Stimulated activated CD4-positive, alpha-beta T cell treated with anti-CD3 and anti-CD28 coated beads, Interleukin-4, amount 100 ng/mL, for 24 hours (primary cell): ENCODE measurements around the gene CEBPA.

Source experiments
- DNase-seq: peaks from one replicate; pipeline ENCODE4 v3.0.0-alpha.2; 2020

Gene CEBPA

GRCh38 chr19:33302175-33302973, at the start of gene CEBPA:
Gene CEBPA (minus strand): TSS chr19:33302534. CDS start chr19:33302414, 120 bp downstream.
- peak; percentile 56 for DNase-seq

- no peak for DNase-seq
These were observed 48.4 kb upstream of the CEBPA start for GRCh38 chr19:33350538-33351309.

DNA sequence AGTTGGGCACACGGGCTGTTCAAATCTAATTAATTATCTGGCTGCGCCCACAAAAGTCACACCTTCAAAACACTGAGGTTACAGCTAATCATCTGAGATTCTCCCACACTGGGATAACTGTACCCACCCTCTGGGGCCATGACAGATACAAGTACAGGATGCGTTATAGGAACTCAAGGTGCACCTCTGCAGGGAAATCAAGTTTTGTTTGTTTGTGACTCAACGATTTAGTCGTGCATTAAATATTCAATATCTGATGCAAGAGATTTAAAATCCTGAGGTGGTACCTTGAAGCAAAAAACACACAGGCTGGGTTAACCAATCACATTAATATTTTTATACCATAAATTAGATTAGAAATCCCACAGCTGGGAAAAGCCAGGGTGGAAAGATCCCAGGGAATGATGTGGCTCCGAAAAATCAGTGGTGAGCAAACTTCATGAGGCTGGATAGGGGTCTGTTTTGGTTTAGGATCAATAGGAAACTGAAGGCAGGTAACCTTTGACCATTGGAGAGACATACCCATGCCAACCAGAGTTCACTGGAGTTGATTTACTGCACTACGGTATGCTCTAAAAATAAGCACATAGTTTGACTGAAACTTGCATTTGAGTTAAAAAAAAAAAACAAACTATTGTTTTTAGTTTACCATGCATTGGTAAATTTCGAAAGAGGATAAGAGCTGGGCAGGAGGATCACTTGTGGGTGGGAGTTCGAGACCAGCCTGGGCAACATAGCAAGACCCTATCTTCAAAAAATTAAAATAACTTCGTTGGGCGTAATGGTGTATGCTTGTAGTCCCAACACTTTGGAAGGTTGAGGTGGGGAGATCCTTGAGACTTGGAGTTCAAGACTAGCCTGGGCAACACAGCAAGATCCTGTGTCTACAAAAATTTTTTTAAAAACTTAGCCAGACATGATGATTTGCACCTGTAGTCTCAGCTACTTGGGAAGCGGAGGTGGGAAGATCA, 47.3 kb upstream of the CEBPA start:
- DNase-seq, result no peak

DNA sequence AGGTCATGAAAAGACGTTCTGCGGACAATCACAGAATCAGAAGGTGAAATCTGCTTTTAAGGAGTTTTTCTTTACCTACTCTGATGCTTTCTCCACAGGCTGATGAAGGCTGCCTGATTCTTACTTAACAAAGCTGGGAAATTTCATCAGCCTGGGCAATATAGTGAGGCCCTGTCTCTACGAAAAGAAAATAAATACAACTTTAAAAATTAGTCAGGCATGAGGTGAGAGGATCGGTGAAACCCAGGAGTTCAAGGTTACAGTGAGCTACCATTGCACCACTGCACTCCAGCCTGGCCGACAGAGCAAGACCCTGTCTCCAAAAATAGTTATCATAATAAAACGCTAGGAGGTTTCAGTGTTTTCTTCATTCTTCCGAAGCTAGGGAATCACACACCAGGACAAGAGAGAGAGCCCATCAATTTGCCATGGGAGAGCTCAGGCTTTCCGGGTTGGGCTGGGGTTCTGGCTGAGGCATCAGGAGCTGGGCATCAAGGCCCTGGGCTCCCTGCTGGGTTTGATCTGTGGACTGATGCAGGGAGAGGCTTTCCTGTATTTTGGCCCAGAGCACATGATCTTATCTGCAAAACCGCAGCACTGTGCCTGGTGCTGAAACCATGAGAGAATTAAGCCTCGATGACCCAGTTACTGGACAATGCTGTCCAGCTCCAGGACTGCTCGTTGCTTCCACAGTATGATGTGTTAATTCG, 46.1 kb upstream of the CEBPA start:
- DNase-seq, result no peak

GRCh38 chr19:33347300-33347699, 45.0 kb upstream of the CEBPA start:
- DNase-seq, result no peak

- DNase-seq, result no peak
These were observed 44.3 kb upstream of the CEBPA start for GRCh38 chr19:33346665-33347064.

DNA sequence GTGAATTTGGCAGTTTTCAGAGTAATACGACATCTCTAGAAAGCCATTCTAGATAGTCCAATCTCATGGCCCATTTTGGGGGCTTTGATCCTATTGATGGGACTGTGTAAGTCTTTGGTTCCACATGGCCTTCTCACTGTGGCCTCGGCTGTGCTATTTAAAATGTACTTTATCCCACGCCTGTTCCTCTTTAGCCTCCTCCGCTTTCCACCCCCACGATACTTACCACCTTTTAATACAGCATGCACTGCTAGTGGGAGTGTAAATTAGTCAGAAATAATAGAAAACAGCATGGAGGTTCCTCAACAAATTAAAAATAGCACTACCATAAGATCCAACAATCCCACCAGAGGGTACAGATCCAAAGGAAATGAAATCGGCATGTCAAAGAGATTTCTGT, 42.8 kb upstream of the CEBPA start:
- DNase-seq, result no peak

DNA sequence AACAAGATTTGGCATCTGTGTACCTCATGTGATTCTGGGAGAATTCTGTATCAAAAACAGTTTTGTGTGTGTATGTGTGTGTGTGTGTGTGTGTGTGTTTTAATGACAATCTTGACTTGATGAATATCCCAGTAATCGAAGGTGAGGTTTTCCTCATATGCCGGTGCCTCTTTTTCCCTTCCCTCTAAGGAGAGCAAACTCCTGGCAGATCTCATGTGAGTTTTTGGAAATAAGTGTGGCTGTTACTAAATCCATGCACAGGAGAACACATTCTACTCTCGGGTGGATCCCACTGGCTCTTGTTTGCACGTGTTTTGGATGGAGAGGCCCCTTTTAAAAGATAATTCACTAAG, 42.2 kb upstream of the CEBPA start:
- no peak for DNase-seq

- DNase-seq, result no peak
These were observed 41.7 kb upstream of the CEBPA start for GRCh38 chr19:33343859-33344572.

GRCh38 chr19:33343301-33343700, 41.0 kb upstream of the CEBPA start:
- no peak for DNase-seq

- no peak for DNase-seq
These were observed 38.7 kb upstream of the CEBPA start for GRCh38 chr19:33340991-33341390.

DNA sequence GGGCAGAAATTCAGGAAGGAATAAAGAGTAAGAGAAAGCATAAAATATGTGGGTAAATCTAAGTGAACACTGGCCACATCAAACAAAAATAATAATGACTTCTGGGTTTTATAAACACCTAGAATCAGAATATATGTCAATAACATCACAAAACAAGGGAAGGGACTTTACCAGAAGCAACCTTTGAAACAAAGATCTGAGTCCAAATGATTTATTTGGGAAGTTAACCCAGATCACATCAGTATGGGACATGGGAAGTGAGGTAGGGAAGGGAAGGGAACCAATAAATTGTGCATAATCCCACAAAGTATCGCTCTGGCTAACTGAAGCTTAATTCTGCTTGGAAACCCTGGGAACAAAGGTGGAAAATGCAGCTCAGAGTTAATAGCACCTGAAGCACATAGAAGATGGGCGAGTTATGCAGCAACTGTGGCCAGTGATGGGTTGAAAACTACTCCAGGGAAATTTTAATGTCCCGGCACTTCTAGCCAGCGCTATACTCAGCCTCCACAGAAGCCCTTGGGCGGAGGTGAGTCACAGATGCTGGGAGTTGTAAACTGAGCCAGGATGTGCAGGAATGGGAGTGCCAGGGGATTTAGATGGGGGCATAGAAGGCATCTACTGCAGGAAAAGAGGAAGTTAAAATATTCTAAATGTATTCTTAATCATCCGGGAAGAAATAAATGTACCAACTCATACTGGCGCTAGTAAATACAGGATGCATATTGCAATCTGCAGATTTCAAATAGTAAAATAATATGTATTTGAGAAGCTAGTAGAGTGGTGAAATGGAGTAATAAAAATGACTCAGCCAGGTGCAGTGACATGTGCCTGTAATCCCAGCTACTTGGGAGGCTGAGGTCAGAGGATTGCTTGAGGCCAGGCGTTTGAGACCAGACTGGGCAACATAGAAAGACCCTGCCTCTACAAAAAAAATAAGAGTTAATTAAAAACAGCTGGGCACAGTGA, 37.0 kb upstream of the CEBPA start:
- no peak for DNase-seq

- DNase-seq, result no peak
These were observed 33.1 kb upstream of the CEBPA start for GRCh38 chr19:33335446-33335845.

DNA sequence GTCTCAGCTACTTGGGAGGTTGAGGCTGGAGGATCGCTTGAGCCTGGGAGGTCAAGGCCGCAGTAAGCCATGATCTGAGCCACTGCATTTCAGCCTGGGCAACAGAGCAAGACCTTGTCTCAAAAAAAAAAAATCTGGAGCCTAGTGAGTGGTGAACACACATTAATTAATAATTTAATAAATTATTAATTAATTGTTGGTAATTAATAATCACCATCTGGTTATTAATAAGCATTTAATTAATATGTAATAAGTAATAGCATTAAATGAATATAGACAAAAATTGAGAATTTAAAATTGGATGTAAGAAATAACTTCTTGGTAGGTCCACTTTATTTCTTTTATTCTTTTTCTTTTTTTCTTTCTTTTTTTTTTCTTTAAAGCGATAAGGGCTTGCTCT, 31.9 kb upstream of the CEBPA start:
- no peak for DNase-seq

- no peak for DNase-seq
These were observed 31.3 kb upstream of the CEBPA start for GRCh38 chr19:33333642-33334041.

- DNase-seq, result no peak
These were observed 30.8 kb upstream of the CEBPA start for GRCh38 chr19:33333151-33333550.

- no peak for DNase-seq
These were observed 29.9 kb upstream of the CEBPA start for GRCh38 chr19:33332248-33332647.

- DNase-seq, result no peak
These were observed 27.4 kb upstream of the CEBPA start for GRCh38 chr19:33329736-33330135.

DNA sequence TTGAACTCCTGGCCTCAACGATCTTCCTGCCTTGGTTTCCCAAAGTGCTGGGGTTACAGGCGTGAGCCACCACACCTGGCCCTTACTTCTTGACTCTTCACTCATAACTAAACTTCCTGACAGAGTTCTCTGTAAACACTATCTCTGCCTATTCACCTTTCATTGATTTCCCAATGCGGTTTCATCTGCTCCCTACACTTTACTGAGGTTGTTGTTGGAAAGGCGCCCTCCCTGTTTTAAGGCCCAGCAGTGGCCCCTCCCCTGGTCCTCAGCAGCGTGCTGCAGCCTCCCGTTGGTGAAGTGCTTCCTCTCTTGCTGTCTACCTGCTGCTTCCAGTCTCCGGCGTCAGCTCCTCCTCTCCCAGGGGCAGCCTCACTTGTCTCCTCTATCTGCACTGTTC, 26.7 kb upstream of the CEBPA start:
- no peak for DNase-seq

GRCh38 chr19:33325920-33326319, 23.6 kb upstream of the CEBPA start:
- no peak for DNase-seq

GRCh38 chr19:33324628-33325027, 22.3 kb upstream of the CEBPA start:
- no peak for DNase-seq
